ENCODE measurements around the gene RASGRF2.
"Not testable (repeated sequence)": the region's sequence is repeated elsewhere in the genome, so short reads cannot be mapped to it uniquely, and the experiment has no call there.

Gene RASGRF2

DNA sequence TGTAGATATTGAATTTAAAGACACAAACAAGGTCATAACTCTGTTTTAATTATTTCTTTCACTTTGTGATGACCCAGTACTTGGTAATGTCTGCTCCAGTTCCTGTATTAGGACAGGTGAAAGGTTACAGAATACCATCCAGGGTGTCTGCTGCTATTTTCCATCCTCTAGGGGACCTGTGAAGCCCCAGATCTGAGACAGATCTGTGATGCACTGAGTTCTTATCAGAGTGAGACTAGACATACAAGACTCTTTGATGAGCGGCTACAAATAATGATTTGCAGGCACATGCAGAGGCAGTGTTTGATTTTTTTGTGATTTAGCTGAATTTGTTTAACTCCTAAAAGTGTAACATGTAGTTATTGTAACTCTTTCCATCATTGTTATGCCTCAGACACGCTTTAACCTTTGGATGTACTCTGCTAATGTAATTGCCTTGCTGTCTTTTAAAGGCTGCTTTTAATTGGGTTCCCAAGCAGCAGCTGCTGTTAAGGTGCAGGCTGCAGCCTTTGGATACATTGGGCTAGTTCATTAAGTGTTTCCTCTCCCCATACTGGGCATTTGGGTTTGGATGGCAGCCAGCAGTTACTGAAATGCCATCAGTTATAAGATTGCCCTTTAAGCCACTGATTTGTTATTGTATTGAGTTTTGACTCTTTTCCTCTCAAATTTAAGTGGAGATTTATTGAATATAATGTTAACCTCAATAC, 63.3 kb downstream of the RASGRF2 start:
- ATAC-seq: peak in 1 of 2 donors; percentile 21

DNA sequence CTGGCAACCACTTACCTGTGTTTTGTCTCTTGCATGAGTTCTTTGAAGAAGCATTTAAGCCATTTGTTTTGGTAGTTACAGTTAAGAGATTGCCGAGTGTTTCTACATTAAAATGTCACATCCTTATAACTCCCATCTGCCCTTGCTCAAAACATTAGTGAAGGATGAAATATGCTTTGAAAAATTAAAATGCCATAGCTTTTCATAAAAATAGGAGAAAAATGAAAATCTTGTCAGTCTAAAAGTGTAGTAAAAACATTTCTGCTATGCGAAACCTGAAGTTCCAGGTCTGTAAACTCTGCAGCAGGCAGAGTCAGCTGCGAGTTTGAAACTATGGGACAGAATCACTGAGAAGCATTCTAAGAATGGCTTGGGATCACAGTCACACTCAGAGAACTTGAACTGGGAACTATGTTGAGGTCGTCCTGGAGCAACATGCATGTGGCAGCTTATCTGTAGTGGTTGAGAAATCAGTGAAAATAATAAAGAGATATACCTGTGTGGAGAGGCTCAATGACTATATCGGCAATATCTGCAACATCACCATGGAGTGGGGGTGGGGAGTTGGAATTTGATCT, 67.4 kb downstream of the RASGRF2 start:
- ATAC-seq: no peak

DNA sequence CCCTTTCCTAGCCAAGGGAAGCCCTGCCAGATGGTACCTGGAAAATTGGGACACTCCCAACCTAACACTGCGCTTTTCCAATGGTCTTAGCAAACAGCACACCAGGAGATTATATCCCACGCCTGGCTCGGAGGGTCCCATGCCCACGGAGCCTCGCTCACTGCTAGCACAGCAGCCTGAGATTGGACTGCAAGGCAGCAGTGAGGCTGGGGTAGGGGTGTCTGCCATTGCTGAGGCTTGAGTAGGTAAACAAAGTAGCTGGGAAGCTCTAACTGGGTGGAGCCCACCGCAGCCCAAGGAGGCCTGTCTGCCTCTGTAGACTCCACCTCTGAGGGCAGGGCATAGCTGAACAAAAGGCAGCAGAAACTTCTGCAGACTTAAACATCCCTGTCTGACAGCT, 68.7 kb downstream of the RASGRF2 start:
- not testable (repeated sequence) for ATAC-seq

DNA sequence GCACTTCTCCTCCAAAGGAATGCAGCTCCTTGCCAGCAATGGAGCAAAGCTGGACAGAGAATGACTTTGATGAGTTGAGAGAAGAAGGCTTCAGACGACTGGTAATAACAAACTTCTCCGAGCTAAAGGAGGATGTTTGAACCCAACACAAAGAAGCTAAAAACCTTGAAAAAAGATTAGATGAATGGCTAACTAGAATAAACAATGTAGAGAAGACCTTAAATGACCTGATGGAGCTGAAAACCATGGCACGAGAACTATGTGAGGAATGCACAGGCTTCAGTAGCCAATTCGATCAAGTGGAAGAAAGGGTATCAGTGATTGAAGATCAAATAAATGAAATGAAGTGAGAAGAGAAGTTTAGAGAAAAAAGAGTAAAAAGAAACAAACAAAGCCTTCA, 69.6 kb downstream of the RASGRF2 start:
- not testable (repeated sequence) for ATAC-seq

DNA sequence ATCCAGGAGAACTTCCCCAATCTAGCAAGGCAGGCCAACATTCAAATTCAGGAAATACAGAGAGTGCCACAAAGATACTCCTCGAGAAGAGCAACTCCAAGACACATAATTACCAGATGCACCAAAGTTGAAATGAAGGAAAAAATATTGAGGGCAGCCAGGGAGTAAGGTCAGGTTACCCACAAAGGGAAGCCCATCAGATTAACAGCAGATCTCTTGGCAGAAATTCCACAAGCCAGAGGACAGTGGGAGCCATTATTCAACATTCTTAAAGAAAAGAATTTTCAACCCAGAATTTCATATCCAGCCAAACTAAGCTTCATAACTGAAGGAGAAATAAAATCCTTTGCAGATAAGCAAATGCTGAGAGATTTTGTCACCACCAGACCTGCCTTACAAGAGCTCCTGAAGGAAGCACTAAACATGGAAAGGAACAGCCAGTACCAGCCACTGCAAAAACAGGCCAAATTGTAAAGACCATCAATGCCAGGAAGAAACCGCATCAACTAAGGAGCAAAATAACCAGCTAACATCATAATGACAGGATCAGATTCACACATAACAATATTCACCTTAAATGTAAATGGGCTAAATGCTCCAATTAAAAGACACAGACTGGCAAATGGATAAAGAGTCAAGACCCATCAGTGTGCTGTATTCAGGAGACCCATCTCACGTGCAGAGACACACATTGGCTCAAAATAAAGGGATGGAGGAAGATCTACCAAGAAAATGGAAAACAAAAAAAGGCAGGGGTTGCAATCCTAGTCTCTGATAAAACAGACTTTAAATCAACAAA, 70.3 kb downstream of the RASGRF2 start:
- ATAC-seq: not testable (repeated sequence)

DNA sequence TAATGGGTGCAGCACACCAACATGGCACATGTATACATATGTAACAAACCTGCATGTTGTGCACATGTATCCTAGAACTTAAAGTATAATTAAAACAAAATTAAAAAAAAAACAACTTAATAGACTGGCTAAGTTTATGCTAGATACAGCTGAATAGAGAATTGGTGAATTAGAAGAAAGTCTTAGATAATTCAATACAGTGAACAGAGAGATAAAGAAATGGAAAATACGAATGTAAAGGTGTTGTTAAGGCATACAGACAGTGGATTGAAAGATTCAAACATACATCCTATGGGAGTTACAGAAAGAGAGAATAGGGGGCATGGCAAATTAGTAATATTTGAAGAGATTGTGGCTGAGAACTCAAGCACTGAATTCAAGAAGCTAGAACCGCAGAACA, 75.4 kb downstream of the RASGRF2 start:
- no peak for ATAC-seq

DNA sequence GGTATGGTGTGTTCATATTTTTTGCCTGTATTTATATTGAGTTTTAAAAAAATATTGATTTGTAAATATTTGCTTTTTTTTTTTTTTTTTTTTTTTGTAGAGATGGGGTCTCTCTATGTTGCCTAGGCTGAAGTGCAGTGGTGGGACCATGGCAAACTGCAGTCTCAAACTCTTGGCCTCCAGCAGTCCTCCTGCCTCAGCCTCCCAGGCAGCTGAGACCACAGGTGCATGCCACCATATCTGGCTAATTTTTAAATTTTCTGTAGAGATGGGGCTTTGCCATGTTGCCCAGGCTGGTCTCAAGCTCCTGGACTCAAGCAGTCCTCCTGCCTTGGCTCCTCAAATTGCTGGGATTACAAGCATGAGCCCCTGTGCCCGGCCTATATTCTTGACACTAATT, 78.3 kb downstream of the RASGRF2 start:
- ATAC-seq: no peak

DNA sequence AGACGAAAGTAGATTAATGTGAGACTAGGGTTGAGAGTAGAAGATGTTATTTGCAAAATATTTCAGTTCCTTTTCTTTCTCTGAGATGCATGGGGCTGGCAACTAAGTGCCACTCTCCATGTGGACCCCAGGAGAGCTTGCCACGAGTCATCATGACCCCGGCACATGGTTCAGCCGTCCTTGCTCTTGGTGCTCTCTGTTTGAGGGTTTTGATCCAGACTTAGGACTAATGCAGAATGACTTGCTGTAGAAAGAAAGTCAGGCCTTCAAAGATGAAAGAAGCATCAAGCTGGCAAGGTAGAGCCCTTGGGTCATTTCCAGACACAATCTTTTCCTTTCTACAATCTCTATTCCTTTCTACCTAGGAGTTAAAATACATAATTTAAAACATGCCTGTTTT, 84.7 kb downstream of the RASGRF2 start:
- no peak for ATAC-seq

DNA sequence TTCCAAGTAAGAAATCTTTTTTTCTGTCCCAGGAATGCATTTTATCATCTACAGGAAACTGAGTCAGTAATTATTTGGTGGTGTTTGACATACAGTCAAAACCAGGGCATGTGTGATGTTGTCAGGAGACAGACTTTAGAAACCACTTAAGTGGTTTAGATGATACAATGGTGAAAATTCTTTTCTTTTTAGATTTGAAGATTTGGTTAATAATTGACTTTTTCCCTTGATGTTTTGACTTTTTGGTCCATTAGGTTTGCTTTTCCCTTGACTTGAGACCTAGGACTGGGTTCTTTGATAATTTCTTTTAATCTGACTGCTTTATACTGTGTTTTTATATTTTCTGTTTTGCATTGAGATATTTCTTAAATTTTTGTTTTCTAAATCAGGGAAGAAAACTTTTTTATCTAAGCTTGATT, 85.2 kb downstream of the RASGRF2 start:
- ATAC-seq: no peak

DNA sequence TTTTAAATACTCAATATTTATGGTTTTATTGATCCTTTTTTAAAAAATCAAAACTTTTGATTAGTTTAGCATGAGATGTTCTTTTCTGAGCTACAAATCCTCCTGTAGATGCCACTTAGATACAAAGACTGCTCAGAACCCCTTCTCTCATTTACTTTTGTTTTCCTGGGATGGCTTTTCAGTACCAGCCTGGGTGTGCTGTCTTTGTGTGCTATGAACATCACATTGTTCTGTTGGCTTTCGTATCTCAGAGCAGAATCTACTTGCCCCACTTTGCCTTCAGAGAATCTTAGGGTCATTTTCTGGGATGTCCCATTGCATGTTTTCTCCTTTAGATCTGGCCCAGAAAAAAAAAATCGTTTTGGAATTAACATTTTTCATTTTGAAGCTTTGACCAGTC, 85.9 kb downstream of the RASGRF2 start:
- no peak for ATAC-seq

DNA sequence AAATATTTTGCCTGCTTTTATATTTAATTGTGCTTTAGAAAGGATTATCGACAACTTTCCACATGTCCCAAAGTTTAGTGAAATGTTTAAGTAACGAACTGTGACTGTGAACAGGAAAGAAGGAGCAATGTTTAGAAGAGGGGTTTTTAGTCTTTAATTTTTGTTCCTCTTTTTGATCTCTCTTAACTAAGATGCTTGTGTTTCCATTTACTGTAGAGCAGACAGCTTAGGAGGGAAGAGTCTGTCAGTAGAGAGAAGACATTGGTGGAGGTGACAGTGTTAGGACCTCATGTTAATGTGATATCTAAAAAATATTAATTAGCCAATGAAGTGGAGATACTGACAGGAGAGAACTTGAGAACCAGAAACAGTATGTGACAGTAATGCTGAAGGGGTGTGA, 92.2 kb downstream of the RASGRF2 start:
- no peak for ATAC-seq

DNA sequence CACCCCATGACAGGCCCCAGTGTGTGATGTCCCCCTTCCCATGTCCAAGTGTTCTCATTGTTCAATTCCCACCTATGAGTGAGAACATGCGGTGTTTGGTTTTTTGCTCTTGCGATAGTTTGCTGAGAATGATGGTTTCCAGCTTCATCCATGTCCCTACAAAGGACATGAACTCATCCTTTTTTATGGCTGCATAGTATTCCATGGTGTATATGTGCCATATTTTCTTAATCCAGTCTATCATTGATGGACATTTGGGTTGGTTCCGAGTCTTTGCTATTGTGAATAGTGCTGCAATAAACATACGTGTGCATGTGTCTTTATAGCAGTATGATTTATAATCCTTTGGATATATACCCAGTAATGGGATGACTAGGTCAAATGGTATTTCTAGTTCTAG, 93.1 kb downstream of the RASGRF2 start:
- not testable (repeated sequence) for ATAC-seq

DNA sequence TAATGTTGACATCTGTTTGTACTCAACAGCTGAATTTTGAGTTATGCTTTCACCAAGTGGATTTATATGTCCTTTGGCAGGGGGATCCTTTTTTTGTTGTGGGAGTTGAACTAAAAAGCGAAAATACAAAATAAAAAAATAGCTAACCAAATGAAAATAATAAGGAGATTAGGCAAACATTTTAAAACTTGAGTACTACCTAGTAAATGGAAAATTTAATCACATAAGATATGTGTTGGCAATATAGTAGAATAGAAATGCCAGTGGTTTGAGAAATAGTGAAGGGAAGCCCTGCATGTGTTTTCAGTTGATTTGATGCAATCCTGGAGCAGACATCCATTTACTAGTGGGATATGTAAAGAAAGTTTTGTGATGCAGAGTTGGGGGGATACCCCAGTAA, 98.0 kb downstream of the RASGRF2 start:
- no peak for ATAC-seq

DNA sequence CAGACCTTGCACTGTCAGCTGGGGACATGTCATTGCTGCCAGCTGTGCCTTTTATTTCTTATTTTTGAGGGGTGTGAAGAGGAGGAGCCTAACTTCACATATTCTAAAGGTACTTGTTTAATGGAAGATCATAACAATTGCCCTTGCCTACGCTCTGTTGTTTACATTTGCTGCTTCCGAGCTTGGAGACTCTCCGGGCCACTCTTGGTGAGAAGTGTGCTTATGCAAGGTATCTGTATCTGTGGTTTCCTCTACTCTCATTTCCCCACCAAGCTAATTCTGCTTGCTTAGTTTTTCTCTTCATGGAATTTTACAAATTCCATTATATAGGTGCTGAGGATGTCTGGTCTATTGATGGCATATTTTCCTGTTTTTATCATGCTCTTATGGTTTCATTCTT, 105.3 kb downstream of the RASGRF2 start:
- ATAC-seq: no peak

DNA sequence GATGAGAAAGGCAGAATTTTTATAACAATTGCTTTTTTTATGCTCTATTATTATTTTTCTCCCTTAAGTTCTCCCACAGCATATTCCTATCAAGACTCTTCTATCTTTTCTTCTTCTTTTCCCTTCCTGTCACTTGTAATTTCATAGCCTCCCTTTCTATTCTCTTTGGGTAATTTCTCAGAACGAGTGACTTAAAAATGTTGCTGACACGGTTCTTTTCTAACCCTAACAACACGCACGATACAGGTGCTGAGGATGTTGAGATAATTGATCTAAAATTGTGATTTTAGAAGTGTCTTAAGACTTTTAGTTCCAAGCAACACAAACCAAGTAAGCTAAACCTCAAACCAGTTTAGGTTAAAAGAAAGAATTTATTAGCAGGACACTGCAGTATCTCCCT, 105.9 kb downstream of the RASGRF2 start:
- ATAC-seq: no peak

DNA sequence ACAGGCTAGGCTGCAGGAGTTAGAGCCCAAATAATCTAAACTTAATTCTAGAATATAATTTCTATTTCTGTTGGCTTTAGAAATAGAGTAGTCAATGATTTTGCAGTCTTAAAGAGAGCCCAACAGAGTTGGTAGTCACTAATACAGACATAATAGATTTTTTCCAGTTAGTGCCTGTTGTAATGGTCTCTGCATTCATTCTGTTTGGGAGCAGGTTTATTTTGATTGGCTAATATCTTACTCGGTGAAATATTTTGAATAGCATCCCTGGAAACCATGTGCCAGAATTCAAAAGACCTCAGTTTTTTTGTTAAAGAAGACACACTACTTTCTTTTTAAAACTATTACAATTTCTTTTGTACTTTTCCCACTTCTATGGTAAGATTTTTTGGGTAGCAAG, 107.2 kb downstream of the RASGRF2 start:
- no peak for ATAC-seq

DNA sequence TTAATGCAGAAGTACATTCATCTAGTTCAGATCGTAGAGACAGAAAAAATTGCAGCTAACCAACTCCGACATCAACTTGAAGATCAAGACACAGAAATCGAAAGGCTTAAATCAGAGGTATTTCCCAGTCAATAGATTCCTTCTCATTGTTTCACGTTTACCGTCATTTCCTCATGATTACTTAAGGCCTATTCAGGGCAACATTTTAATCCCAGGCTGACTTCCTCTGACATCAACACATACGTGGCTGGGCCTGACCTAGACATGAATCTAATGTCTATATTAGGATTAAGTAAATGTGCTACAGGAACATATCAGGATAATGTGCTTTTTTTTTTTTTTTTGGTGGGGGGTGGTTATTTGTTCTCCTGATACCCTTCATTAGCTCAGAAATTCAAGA, 107.9 kb downstream of the RASGRF2 start:
- ATAC-seq: no peak

DNA sequence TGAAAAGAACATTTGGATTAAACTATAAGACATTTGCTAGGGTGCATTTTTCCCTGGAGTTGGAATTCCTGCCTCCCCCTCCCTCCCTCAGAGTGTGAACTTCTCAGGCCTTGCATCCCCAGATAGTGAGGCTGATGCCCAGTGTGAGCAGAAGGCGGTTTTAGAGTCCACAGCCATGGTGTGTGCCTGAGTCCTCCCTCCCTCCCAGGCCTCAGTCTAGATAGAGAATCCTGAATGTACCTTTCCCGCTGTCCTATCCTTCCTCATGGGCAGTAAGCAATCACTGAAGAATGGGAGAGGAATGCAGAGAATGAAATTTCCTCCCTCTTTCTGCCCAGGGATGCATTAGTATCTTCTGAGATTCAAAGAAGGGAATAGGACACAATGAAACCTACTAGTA, 108.5 kb downstream of the RASGRF2 start:
- no peak for ATAC-seq

DNA sequence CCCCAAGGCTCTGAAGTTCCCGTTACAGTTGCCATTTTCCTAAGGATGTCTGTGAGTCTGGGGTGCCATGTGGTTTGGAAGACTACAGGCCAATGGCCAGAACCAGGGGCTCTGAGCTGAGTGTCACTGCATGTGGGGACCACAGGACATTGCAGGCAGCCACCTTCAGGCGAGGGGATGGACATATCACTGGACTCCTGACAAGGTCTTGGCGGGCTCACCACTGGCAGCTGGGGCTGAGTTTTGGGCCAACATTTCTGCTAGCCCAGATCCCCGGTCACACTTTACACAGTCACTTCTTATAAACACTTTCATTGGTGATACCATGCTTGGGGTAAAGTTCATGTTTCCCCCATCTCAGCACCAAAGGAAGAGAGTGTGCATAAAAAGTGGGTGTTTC, 109.8 kb downstream of the RASGRF2 start:
- no peak for ATAC-seq

DNA sequence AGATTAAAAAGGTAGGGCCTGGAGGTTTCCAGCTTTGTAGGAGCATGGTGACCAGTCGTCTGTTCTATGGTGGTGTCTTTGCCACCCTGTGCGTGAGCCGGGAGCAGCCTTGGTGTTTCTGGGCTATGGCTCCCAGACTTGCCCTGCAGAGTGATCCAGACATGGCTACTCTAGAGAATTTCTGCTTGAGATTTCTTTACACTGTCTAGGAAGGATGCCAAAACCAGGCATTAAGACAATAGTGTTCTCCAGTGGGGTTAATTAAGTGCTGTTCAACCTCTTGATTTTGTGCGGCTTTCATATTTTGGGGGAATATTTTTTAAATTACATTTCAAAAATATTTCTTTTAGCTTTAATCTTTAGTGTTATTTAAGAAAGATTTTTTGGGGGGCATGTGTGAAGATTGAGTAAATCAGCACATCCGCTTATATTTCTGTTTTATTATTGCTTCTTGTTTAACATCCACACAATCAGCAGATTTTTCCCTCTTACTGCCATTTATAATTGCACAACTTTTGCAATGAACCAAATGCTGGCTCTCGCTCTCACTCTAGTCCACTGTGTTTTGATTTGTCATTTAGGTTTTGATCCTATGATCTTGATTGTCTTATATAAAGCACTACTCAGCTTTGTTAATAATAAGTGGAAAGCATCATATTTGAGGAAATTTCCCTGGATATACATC, 110.5 kb downstream of the RASGRF2 start:
- ATAC-seq: no peak

DNA sequence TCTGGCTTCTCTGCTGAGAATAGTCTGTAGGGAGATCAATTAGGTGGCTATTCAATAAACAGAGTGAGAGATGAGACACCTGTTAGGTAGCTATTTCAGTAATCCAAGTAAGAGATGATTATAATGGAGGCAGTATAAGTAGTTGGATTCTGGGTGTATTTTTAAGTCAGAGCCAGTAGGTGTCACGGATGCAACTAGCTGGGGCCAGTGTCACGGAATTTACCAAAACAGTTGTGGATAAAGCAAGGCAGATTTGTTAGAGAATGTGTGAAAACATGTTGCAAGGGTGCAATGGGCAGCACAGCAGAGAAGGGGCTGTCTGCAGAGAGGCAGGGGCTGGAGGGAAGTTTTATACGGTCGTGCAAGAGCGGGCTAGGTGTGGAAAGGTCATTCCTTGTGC, 114.9 kb downstream of the RASGRF2 start:
- ATAC-seq: no peak

DNA sequence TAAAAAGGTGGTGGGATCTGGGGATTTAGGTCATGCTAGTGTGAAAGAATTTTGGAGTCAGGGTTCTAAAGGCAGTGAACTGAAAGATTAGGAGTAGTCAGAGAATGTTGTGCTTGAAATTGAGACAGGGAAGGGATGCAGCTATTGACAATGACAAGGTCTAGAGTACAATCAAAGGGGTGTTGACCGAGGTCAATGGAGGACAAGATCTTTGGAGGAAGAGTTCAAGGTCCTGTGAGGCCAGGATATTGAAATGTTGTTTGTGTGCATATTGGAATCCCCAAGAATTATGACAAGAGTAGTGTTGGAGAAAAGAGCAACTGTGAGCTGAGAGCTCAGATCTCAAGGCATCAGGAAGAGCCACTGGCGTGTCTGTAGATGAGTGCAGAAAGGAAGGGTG, 116.9 kb downstream of the RASGRF2 start:
- no peak for ATAC-seq

DNA sequence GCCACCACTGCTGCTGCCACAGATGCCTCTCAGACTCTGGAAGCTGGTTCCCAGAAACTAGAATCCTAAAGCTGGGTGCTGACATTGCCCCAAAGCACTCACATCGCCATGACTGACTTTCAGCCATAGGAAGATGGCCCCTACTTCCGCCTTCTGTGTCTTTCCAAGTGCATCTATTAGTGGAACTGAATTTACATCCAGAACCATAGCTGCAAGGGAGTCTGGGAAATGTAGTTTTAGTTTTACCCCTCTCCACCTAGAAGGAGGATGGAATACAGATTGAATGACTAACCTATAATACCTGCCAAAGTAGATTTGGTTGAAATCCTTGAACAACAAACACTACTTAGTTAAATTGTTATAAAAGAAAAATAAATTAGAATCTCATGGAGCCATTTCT, 118.8 kb downstream of the RASGRF2 start:
- ATAC-seq: no peak
